Diencephalon (tissue), 1 donor: ENCODE measurements around the gene FAF2. TPM values are rescaled to one million over a fixed set of nuclear protein-coding genes. Genes with fewer than 3 reads are reported as not detected.

Experiments used
- small RNA-seq: library from RNA; depleted of rRNA; stranded (forward); fragments of <200 nt; gene quantifications from one replicate; pipeline ENCODE3, GENCODE V24; 2014
- total RNA-seq: library from RNA; depleted of rRNA; stranded (reverse); fragments of >200 nt; gene quantifications from one replicate; pipeline ENCODE4 v1.2.3, GENCODE V29; 2014

The FAF2 gene
- 42.7 TPM for total RNA-seq

GRCh38 chr5:176447978-176448608 is at the start of gene FAF2:
FAF2 (plus strand) TSS chr5:176448385; CDS start chr5:176448408, 23 bp downstream.

GRCh38 chr5:176415952-176416924 is 31.9 kb upstream of the FAF2 start, which contains the start of gene CLTB:
CLTB (minus strand) TSS chr5:176416539; CDS start chr5:176416363, 176 bp downstream.

GRCh38 chr5:176536902-176537553 is 88.8 kb downstream of the FAF2 start, which contains the start of gene RNF44:
RNF44 (minus strand) TSS chr5:176537402; CDS start chr5:176532472, 4,930 bp downstream.

GRCh38 chr5:176548967-176549444 is 100.8 kb downstream of the FAF2 start, which contains the start of gene CDHR2:
CDHR2 (plus strand) TSS chr5:176549342; CDS start chr5:176565353, 16,011 bp downstream.

Small RNA genes within 50 kb of the gene (small RNA-seq; reads per million reads assigned to genes)
- gene AC010297.1 (not detected), gene RF00019 (not detected), gene RN7SL684P (not detected)

Other genes starting within 250 kb of the FAF2 start
- gene SIMC1, start 210.0 kb upstream of the FAF2 start, total RNA-seq, result 15.2 TPM
- gene KIAA1191, start 86.6 kb upstream of the FAF2 start, total RNA-seq, result 111 TPM
- gene ARL10, start 82.9 kb upstream of the FAF2 start, total RNA-seq, result 39.7 TPM
- 8.5 TPM for gene NOP16, start 59.8 kb upstream of the FAF2 start, total RNA-seq
- gene HIGD2A, start 59.6 kb upstream of the FAF2 start, total RNA-seq, result 43.4 TPM
- 80.7 TPM for gene CLTB, start 31.8 kb upstream of the FAF2 start, total RNA-seq
- gene RNF44, start 89.0 kb downstream of the FAF2 start, total RNA-seq, result 12.7 TPM
- 0.69 TPM for gene CDHR2, start 101.0 kb downstream of the FAF2 start, total RNA-seq
- 67.8 TPM for gene GPRIN1, start 161.8 kb downstream of the FAF2 start, total RNA-seq
- 31.8 TPM for gene SNCB, start 182.1 kb downstream of the FAF2 start, total RNA-seq
- 0.46 TPM for gene EIF4E1B, start 182.3 kb downstream of the FAF2 start, total RNA-seq
- gene TSPAN17, start 199.1 kb downstream of the FAF2 start, total RNA-seq, result 47.7 TPM